AG09319 (cell line): ENCODE data around the gene HOXB7.

Experiments
- DNase-seq: peaks from one replicate; pipeline ENCODE4 v3.0.0-alpha.2; 2010; ENCODE audit warnings: low read depth; ENCODE audit errors: extremely low read depth
- TF ChIP-seq, protein P1 (sequence below): IDR thresholded peaks from 2 replicates; pipeline ENCODE4 v1.5.1; 2011; ENCODE audit warnings: low read depth, mild to moderate bottlenecking, inconsistent platforms, low read length, moderate library complexity

The HOXB7 gene

DNA sequence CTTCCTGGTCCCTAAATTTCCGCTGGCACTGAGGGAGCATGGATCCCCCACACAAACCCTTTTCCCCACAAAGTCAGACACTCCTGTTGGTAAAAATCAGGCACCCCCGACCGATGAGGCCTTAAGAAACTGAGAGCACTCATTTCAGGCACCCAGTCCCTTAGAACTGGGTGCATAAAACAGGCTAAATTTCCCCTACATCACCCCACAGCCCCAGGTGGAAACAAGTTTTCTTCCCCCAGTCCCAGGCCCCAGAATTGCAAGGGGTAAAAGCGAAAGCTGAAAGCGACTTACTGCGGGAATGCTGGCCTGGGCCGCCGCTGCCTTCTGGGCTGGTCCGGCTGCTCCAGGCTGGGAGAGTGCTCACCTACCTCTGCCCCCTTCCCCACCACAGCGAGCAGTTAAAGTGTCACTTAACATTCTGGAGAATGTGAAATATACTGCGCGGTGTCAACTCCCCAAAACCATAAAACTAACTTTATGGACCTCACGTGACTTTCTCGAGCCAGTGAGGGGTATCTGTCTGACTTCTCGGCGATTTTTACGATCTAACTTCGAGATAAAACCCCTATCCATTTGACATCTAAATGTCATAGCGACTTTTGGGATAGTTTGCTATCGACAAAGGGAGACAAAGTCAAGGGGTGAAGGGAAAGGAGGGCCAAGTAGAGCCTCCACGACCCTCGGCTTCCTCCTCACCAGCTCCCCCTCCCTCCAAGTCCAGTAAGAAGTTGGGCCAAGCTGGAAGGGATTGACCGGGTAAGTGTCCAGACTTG, 20.8 kb downstream of the HOXB7 start, which contains the start of gene HOXB3:
Gene HOXB3, minus strand, starts transcription at position 411 of the 776 bp plus-strand sequence. CDS start 37,767 bp downstream, outside the sequence.
- TF ChIP-seq, protein P1, sequence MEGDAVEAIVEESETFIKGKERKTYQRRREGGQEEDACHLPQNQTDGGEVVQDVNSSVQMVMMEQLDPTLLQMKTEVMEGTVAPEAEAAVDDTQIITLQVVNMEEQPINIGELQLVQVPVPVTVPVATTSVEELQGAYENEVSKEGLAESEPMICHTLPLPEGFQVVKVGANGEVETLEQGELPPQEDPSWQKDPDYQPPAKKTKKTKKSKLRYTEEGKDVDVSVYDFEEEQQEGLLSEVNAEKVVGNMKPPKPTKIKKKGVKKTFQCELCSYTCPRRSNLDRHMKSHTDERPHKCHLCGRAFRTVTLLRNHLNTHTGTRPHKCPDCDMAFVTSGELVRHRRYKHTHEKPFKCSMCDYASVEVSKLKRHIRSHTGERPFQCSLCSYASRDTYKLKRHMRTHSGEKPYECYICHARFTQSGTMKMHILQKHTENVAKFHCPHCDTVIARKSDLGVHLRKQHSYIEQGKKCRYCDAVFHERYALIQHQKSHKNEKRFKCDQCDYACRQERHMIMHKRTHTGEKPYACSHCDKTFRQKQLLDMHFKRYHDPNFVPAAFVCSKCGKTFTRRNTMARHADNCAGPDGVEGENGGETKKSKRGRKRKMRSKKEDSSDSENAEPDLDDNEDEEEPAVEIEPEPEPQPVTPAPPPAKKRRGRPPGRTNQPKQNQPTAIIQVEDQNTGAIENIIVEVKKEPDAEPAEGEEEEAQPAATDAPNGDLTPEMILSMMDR, result no peak
- DNase-seq, result no peak

- TF ChIP-seq, protein P1, result no peak
- no peak for DNase-seq
Observed at GRCh38 chr17:48589060-48589830, 21.6 kb downstream of the HOXB7 start.

GRCh38 chr17:48588528-48588927, 22.3 kb downstream of the HOXB7 start:
- DNase-seq, result no peak
- TF ChIP-seq, protein P1, result no peak

- no peak for DNase-seq
- TF ChIP-seq, protein P1, result no peak
Observed at GRCh38 chr17:48588074-48588415, 22.8 kb downstream of the HOXB7 start.

GRCh38 chr17:48587276-48588073, 23.3 kb downstream of the HOXB7 start:
- no peak for DNase-seq
- TF ChIP-seq, protein P1, result no peak

- TF ChIP-seq, protein P1, result no peak
- no peak for DNase-seq
Observed at GRCh38 chr17:48586355-48587258, 24.2 kb downstream of the HOXB7 start.
